Tongue (tissue), 2 donors: ENCODE measurements around the gene SEC22C. TPM values are rescaled to one million over a fixed set of nuclear protein-coding genes. Genes with fewer than 3 reads are reported as not detected.

ENCODE experiments used
- DNase-seq: peaks from one replicate; pipeline ENCODE4 v3.0.0-alpha.2; 2015
- total RNA-seq: library from RNA; depleted of rRNA; stranded (reverse); fragments of >200 nt; gene quantifications from one replicate; pipeline ENCODE4 v1.2.3, GENCODE V29; 2014

SEC22C gene
- total RNA-seq, 1 donor from 2014 or later, result 45.5 TPM

DNA sequence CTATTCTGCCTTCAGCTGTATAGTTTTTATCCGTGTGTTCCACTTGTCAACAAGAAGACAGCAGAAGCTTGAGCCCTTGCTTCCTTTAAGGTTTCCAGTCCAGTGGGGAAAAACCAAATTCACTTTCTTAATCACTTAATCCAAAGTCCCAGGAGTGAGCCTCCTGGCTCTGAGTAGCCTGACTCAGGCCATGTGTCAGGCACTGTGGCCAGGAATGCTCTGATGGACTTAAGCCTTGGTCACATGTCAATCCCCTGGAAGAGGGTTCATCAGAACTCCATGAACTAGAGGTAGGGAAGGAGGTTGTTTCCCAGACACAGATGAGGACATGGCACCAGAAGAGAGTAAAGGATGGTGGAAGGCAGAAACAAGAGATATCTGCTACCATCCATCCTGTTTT, 70.6 kb downstream of the SEC22C start:
- no peak for DNase-seq

DNA sequence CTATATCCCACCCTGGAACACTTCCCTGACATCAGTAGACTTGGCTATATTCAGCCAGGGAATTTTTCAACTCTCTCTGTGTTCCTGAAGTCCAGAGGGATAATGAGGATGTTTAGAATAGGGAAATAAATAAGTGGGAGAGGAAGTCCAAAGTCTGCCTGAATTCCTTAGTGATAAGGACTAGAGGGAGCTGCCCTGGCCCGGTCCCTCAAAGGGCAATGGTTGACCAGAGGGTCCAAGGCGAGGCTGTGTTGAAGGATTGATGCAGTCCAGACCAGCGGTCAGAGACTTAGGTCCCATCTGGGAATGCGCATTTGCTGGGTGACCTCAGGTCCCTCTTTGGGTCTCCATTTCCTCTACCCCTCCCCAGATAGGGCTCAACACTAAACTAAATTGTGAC, 71.4 kb downstream of the SEC22C start:
- no peak for DNase-seq

DNA sequence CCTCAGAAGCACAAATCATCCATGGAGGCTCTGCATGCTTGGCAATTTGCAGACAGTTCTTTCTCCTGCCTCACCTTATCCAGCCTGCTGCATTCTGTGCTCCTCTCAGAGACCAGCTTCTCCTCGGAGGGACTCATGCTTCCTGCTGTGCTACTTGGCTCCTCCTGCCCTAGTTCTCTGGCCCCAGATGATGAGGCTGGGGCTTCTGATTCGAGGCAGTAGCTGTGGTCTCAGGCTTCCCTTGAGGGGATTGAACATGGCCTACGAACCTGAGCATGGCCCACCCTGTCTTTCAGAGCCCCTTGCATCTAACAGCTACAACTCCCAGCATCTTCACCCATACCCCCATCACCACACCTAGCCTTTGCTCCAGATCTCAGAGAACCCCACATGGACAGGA, 72.7 kb downstream of the SEC22C start:
- DNase-seq, result no peak

DNA sequence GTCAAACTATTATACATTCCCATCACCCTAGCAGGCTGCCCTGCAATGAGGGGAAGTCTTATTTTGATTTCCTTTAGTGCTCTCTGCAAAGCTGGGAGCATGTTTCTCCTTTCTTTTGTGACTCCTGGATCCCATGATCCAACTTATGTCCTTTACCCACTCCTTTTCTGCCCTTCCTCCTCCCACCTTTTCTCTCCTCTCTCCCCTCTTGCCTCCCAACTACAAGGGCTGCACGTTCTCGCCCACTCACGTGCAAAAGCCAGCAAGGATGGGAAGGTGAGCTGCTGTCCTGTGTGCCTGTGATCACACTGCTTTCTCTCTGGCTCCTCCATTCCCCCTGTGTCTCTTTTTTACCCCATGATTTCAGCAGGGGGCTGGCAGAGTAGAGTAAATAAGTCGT, 73.2 kb downstream of the SEC22C start:
- no peak for DNase-seq

DNA sequence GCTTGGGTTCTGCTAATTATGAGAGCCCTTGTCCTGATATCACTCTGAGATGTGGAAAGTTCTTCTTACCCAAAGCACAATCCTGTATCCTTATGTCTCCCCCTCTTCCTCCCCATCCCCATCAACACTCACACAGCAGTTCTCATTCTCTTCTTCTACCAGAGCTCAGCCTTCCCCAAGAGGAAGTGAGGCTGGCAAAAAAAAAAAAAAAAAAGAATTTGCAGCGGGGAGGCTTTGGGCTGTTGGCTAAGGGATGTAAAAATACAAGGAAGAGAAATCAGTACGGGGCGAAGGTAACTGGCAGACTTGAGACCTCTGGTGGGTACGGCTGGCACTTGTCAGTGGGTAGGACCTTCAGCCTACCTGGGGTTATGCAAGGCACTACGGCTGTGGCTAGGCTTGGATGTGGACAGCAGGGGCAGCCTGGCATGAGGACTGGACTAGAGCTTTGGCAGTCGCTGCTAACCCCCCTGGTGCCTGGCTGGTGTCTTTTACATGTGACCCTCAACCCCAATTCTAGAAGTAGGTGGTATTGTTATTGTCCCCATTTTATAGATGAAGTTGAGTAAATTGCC, 73.9 kb downstream of the SEC22C start:
- no peak for DNase-seq

DNA sequence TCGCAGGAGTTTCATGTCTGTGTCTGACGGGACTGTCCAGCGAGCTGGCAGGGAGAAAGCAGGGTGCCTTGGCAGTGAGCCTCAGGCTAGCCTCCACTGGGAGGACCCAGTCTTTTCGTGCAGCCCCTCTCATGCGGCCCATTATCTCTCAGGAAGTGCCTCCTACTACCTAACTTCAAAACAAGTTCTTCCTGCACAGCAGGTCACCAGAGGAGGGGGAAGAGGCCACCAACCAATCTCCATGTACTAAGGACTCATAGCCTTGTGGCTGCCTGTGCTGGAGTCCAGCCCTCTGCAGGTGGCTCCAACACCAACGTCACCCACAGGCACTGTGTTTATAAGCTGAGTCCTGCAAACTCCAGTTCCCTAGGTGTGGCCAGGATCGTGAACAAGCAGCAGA, 74.5 kb downstream of the SEC22C start:
- no peak for DNase-seq

DNA sequence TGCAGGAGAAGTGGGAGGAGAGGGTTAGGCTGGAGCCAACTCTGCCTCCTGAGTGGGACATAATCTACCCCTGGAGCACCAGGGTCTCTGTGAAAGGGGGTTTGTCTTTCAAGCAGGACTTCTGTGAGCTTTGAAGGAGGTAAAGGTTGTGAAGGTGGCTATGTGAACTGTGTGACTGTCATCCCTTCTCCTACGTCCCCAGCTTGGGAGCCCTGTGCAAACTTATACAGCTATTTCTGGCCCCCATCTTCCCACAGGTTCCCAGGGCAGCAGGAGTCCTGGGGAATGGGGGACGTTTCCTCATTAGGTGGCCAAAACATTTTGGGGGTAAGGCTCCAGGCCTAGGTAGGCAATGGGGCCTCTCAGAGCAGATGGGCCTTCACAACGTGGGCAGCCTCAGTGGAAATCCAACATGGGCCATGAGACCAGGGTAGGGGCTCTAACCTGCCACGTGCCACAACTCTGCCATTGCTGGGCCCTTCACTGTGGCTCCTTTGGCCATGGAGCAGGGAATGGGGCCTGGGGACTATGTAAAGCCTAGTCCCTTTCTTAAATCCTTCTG, 75.8 kb downstream of the SEC22C start:
- no peak for DNase-seq

DNA sequence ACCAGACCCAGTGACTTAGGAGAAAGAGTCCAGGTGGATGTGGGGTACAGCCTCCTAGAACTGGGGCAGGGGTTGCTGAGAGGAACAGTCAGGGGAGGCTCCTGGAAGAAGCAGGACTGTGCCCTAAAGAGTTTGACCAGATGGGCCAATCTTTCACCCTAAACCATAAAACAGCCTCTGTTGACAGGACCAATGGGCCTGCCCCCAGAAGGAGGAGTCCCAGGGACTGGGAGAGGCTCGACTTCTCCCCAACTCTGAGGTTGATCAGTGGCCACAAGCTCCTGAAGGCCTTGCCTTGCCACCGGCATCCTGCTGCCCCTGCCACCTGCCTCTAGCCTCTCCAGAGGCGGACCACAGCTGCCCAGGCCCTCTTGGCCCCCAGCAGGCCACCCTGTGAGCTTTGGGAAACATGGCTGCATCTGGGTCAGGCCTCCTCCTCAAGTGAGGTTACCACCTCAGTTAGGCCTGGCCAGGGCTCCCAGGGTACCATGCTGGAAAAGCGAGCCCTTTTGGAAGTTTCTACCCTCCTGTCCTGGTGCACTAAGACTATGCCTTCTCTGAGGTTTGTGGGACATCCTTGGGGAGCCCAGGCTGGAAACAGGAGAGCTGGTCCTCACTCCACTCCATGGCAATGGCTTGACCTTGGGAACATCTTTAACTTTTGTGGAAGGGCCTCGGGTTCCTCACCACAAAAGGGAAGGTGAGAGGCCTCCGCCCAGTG, 76.5 kb downstream of the SEC22C start:
- no peak for DNase-seq

DNA sequence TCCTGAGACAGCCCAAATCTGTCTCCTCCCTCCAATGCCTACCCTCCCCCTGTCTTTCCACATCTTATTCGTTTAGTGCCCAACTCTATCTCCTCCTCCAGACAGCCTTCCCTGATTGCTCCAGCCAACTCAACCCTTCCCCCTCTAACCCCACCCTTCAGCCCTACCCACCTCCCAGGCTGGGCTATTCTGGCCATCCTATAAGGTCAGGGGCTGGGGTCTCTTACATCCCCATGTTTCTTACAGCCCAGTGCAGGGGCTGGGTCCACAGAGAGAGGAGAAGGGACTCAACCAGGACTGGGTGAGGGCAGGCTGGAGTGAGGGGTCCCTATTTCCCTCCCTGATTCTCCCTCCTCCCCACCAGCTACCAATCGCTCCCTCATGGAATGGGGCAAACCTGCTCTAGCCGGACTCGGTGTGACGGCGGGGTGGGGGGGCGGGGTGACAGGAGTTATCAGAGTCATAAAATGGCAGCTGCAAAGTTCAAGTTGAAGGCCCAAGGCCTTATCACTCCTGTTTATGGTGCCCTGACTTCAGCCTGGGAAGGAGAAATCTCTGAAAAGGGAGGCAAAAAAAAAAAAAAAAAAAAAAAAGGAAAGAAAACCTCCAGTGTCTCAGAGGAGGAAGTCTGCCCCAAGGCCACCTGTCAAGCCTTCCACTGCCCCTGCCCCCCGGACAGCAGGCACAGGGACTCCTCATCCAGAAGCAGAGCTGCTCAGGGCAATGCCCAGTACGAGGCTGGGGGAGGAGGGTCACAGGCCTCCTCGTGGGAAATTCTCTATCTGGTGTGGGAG, 77.2 kb downstream of the SEC22C start:
- no peak for DNase-seq

DNA sequence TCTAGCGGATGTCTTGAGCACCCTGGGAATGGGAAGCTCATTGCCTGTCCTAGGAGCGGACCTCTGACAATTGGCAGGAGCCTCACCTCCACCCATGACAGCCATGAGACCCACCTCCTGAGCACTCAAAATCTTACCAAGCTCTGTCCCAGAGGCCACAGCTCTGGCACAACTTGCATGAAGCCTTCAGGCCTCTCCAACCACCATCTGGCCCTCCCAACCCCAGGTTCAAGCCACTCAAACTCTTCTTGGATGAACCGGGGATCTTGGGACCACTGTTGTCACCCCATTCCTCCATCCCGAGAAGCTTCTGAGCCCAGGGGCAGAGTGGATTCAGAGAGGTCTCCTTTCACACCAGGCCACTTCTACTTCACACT, 77.8 kb downstream of the SEC22C start:
- no peak for DNase-seq

DNA sequence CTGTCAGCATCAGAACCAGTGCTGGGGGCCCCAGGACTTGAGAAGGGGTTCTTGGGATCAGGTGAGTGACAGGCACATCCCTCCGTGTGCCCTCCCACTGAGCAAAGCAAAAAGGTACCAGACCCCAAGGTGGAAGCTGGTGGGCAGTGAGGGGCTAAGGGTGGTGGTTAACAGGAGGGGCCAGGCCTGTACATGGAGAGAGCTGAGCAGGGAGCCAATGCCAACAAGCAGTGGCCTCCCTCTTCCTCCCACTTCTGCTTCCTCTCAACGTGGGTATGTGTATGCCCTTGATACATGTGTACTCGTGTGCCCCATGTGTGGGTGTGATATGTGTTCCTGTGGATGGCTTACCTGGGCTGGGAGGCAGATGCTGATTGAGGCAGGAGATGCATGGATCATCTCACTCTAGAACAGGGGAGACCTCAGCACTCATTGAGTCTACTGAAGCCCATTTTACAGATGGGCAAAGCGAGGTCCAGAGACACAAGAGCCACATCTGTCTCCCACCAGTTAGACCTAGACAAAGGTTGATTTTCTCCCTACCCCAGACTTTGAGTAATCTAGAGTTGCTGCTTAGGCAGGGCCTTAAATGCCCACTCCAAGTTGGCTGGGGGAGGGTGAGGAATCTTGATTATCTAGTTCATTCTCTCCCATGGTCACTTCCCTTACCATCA, 78.4 kb downstream of the SEC22C start:
- DNase-seq, result no peak

DNA sequence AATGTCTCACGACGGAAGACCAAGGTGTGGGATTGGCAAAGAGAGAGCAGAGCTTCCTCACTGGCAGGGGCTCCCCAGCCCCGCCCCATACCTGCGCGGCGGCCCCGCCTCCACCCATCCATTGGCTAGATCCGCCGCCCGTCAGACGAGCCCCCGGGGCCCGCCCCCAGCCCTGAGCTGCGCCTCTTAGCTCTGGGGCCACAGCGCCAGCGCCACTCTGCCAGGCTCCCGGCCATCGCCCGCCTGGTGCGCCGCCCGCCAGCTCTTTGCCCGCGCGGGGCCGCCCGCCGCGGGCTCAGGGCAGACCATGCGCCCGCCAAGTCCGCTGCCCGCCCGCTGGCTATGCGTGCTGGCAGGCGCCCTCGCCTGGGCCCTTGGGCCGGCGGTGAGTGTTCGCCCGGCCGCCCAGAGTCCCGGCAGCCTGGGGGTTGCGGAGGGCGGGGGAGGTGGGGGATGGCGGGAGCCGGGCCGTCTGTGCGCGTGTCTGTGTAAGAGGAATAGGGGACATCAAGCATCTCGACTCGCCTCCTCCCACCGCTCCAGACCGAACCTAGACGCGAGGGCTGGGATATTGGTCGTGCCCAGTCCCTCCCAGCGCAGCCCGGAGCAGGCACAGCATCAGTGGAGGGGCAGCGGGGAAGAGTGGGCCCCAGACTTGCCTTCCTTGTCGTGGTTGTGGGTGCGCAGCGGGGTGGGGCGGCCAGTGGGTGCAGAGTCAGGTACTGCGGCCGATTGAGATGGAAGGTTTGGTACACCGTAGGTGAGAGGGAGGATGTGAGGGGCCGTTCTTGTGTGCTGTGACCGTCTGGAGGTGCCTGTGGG, 79.1 kb downstream of the SEC22C start, which contains the start of gene VIPR1:
VIPR1 (plus strand) TSS at position 215 of the 822 bp plus-strand sequence; CDS start at position 308, 93 bp downstream.
- DNase-seq, result peak; percentile 71

DNA sequence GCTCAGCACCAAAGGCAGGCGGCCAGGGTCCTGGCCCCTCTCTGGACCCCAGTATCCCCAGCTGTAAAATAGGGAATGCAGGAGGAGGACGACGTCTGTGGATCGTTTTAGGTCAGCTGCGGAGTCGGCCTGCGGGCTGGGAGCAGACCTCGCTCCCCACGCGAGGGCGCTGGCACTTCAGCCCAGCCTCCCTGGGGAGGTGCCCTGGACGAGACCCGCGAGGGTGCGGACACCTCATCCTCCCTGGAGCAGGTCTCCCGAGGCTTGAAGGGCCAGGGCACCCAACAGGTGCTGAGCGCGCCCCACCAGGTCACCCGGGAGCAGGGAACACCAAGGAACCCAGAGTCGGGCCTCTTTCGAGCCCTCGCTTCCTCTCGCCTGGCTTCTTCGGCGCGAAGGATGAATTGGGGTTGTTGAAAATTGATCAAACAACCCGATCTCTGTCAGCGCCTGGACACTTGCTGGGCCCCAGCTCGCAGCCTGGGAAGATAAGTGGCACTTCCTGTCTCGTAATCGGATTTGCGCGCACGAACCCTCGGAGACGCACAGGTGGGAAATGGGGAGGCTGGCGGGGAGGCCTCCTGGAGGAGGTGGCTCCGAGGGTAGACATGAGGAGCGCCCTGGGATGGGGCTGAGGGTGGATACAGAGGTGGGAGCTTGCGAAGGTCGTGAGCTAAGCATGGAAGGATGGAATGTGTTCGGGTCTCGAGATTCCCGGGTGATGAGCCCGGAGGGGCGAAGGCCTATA, 79.9 kb downstream of the SEC22C start:
- DNase-seq, result peak; percentile 27

DNA sequence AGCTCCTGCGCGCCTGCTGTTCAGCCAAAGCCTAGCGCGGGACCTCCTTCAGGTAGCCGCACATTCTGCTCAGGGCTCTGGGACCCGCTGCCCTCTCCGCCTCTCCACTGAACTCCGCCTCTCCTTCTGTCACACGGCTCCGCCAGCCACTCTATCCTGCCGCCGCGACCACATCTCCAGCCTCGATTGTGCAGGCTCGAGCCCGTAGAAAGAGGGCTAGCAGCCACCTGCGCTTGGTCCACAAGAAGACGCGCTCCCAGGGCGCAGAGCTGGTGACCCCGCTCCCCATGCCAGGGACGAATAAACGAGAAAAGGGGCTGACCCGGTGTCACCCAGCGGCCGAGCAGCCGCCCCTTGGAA, 80.5 kb downstream of the SEC22C start:
- DNase-seq, result no peak

DNA sequence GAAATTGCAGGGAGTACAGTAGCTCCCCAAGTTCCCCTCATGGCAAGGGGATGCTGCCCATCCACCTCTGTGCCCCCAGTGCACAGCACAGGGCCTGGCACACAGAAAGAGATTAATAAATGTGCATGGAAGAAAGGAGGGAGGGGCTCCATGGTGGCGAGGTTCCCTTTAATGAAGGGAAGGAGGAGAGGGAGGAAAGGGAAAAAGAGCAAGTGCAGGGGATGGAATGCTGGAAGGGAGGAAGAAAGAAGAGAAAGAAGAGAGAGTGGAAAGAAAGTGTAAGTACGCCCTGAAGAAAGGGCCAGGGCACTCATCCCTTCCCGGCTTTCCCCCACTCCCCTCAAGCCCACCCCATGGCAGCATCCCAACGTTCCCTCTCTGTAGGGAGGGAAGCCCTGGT, 80.9 kb downstream of the SEC22C start:
- no peak for DNase-seq

DNA sequence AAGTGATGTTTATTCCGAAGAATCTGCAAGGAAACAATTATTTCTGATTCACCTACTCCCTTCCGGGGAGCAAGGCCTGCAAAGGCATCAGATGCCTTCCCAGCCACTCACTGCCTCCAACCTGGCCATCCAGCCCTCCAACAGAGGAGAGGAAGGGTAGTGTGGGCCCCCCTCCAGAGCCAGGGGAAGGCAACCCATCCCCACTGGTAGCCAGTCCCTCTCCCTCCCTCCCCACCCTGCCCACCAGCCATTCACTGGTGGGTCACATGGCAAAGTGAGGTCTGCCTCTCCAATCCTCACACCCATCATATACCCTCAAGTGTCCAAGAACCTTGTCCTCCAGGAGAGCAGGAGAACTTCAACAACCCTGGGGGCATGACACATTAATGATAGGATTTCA, 81.7 kb downstream of the SEC22C start:
- no peak for DNase-seq

DNA sequence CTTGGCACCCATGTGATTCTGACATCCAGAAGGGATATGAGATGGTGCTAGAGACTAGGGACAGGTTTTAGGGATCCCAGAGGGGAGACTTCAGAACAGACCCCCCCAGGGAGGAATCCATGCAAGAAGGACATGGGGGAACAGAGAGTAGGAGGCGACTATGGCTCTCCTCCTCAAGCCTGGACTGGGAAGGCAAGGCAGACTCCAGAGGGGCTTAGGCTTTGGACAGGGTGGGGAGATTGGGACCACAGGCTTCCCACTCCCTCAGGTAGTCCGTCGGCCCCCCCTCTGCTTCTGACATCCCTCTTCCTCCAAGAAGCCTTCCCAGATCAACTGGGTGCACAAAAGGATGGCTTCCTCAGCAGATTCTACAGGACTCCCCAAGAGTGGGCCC, 82.3 kb downstream of the SEC22C start:
- no peak for DNase-seq

DNA sequence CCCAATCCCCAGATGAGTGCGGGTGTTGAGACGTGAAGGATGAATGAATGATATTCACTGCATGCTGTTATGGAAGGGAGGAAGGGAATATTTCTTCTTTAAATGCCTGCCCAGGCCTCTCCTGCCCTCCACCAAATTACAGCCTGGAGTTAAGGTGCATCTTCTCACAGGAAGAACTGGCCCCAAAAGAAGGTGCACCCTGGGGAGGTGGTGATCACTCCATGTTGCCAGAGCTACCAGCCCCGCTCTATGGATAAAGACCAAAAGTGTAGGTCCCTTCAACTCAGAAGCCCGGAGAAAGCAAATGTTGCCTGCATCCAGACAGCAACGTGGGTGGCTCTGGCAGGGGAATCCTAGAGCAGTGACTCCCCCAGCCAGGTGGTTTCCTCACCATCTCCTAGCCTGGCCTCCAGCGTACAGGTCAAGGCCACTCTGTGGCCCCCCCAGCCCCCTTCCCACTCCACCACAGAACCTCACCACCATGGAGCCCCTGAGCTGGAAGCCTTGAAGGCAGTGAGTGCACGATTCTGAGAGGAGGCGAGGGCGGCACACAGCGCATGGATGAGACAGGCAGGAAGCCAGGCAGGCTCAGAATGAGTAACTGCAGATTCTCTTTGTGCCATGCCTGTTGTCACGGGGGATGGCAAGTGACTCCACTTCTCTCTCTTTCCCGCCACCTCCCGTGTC, 82.8 kb downstream of the SEC22C start:
- no peak for DNase-seq

DNA sequence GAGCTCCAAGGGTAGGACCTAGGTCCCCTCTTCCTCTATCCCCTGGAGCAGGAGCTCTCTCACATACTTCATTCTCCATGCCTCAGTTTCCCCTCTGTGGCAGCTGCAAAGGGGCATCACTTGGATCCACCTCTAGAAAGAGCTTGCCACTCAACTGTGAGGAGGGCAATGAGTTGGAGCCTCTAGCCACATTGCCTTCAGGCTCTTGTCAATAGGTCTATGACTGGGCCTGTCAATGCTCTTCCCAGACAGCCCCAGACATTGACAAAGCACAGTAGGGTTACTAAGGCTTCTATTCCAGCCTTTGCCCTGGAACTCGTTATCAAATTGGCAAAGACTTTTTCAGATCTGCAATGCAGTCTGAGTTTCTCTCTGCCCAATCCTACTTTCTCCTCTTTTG, 83.7 kb downstream of the SEC22C start:
- DNase-seq, result no peak
